HG02642 (cell line): ENCODE measurements around the gene GLS2.
A peak's percentile ranks its signal among the peaks of the same experiment; 100 is the strongest.
"Not testable (repeated sequence)": the region's sequence is repeated elsewhere in the genome, so short reads cannot be mapped to it uniquely, and the experiment has no call there.

Source experiments
- ATAC-seq: cut with Tn5 transposase; IDR thresholded peaks from one replicate; pipeline ENCODE4 v1.9.1; 2021; ENCODE audit warnings: mild to moderate bottlenecking; ENCODE audit not compliant: unreplicated experiment, poor library complexity

GLS2 gene

GRCh38 chr12:56449622-56449984, 38.4 kb downstream of the GLS2 start:
- ATAC-seq: no peak

- peak; percentile 95 for ATAC-seq
Observed at GRCh38 chr12:56448860-56449621, 38.9 kb downstream of the GLS2 start, which contains the start of gene TIMELESS. TSS of gene TIMELESS (minus strand) at chr12:56449426. CDS start at chr12:56434170, 15,256 bp downstream.

DNA sequence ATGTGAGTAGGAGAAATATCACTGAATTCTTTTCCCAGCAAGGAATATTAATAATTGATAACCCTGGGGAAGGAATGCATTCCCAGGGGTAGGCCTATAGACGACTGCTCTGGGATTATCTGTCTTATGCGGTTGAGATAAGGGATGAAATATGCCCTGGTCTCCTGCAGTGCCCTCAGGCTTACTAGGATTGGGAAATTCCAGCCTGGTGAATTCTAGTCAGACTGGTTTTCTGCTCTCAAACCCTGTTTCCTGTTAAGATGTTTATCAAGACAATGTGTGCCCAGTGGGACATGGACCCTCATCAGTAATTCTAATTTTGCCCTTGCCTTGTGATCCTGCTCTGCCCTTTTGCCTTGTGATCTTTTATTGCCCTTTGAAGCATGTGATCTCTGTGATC, 44.8 kb downstream of the GLS2 start:
- not testable (repeated sequence) for ATAC-seq

GRCh38 chr12:56437430-56438176, 50.4 kb downstream of the GLS2 start:
- ATAC-seq: no peak

GRCh38 chr12:56434828-56435227, 53.1 kb downstream of the GLS2 start:
- no peak for ATAC-seq

DNA sequence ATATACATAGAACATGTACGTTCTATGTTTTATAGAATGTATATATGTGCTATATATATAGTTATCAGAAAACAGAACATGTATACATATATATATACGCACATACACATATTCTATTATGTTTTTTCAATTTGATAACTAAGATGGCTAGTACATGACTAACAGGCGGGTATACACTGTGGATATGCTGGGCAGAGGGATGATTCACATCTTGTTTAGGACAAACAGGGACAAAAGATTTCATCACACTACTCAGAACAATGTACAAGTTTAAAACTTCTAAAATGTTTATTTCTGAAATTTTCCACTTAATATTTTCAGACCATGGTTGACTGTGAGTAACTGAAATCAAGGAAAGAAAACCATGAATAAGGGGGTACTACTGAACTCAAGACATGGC, 56.1 kb downstream of the GLS2 start:
- no peak for ATAC-seq

DNA sequence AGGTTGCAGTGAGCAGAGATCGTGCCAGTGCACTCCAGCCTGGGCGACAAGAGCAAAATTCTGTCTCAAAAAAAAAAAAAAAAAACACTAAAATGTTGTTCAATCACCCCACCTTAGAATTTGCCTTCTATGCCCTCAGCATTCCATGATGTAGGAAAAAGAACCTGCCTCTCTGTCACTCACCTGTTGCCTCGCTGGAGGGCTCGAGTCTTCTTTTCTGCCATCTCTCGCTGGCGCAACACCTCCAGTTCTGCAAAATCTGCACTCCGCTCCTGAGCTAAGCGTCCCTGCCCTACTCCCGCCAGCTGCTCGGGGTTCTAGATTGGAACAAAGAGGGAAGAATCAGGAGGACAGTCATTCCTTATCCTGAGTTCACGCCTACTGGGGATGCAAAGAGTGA, 56.7 kb downstream of the GLS2 start:
- ATAC-seq: no peak

- no peak for ATAC-seq
Observed at GRCh38 chr12:56425940-56426438, 62.0 kb downstream of the GLS2 start.

DNA sequence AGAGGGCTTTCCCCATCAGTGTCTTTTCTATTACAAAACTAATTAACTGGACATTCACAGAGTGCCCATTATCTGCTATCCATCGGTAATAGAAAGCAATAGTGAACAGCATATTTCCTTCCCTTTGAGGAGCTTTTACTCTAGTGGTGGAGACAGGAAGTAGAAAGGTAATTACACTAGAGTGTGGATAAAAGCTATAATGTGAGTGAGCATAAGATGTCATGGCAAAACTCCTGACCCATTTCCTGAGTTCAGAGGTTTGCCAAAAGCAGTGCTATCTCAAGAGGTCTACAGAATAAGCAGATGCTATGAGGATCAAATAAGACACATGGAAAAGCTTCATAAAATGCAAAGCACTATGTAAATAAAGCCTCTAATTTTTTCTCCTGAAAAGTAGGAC, 62.8 kb downstream of the GLS2 start:
- no peak for ATAC-seq
